A549 (cell line): ENCODE results near the gene PRR7. TPM values are rescaled to one million over a fixed set of nuclear protein-coding genes. Genes with fewer than 3 reads are reported as not detected.

Source experiments
- ATAC-seq, 2 experiments: fragments of 200-7000 bp in 1 of 2; fragments of >200 bp in 1 of 2; cut with Nextera tagmentation in 1 of 2; cut with Tn5 transposase in 1 of 2; 3 replicates each; pipeline versions ENCODE4 v1.8.0 to v1.9.1; 2018 to 2020; ENCODE audit warnings: mild to moderate bottlenecking in 1 of 2, moderate library complexity in 1 of 2
- CTCF ChIA-PET: fragments of 300-600 bp; sonication (Branson Sonifier 250); formaldehyde crosslinking; extraction: SDS; loops from one replicate; lab custom pipeline; 2021; ENCODE audit warnings: antibody characterized with exemption, inconsistent platforms; lab: Yijun Ruan, JAX
- POLR2A ChIA-PET: fragments of 350-600 bp; formaldehyde crosslinking; extraction: SDS; loops from one replicate; lab custom pipeline; 2021; ENCODE audit warnings: antibody characterized with exemption, inconsistent platforms; lab: Yijun Ruan, JAX
- DNase-seq, 2 experiments: peaks; one replicate each; pipeline versions ENCODE4 v3.0.0 to v3.0.0-alpha.2; 2011 to 2016; ENCODE audit warnings: low read depth in 1 of 2, low spot score in 1 of 2
- FAIRE-seq: peaks from 2 replicates; lab custom pipeline; 2011; peaks lifted over from hg19 to GRCh38; lab: Jason Lieb, UNC
- H3K27ac ChIP-seq, 2 experiments: fragments of >200 bp; sonication (Bioruptor Twin); formaldehyde crosslinking; 3 replicates each; pipeline ENCODE4 v1.5.1; 2016 to 2017
- H3K4me1 ChIP-seq: fragments of >200 bp; sonication (Bioruptor Twin); formaldehyde crosslinking; 3 replicates; pipeline ENCODE4 v1.6.1; 2016
- H3K4me2 ChIP-seq: fragments of >200 bp; sonication (Bioruptor Twin); formaldehyde crosslinking; 3 replicates; pipeline ENCODE4 v1.6.1; 2016
- H3K4me3 ChIP-seq: fragments of >200 bp; sonication (Bioruptor Twin); formaldehyde crosslinking; 3 replicates; pipeline ENCODE4 v1.5.1; 2016
- H3K9me3 ChIP-seq: fragments of >200 bp; sonication (Bioruptor Twin); formaldehyde crosslinking; 3 replicates; pipeline ENCODE4 v1.6.1; 2016
- ATOH8 ChIP-seq: fragments of 250-450 bp; sonication (Bioruptor Pico); IDR thresholded peaks from 2 replicates; pipeline ENCODE4 v1.5.0; 2020; ENCODE audit warnings: low read depth, mild to moderate bottlenecking, moderate library complexity
- CBX8 ChIP-seq: fragments of 200-600 bp; sonication (generic); IDR thresholded peaks from 2 replicates; pipeline ENCODE4 v1.6.1; 2016
- CHD2 ChIP-seq: fragments of 150-350 bp; IDR thresholded peaks from 2 replicates; pipeline ENCODE4 v1.6.1; 2014; ENCODE audit warnings: low read length; ENCODE audit not compliant: partially characterized antibody
- CTCF ChIP-seq: fragments of >200 bp; sonication (Bioruptor Twin); formaldehyde crosslinking; IDR thresholded peaks from 3 replicates; pipeline ENCODE4 v1.5.1; 2016
- E2F6 ChIP-seq: IDR thresholded peaks from 2 replicates; pipeline ENCODE4 v1.6.1; 2012; ENCODE audit warnings: low read depth, borderline replicate concordance
- FOSB ChIP-seq: fragments of 250-450 bp; sonication (Bioruptor Pico); IDR thresholded peaks from 2 replicates; pipeline ENCODE4 v1.5.0; 2020; ENCODE audit warnings: mild to moderate bottlenecking, moderate library complexity
- HMGXB4 ChIP-seq: fragments of 250-450 bp; sonication (Bioruptor Pico); IDR thresholded peaks from 2 replicates; pipeline ENCODE4 v1.5.0; 2021; ENCODE audit warnings: mild to moderate bottlenecking, moderate library complexity, borderline replicate concordance
- HOXB13 ChIP-seq: fragments of 250-450 bp; sonication (Bioruptor Pico); IDR thresholded peaks from 2 replicates; pipeline ENCODE4 v1.5.0; 2020; ENCODE audit warnings: low read depth, mild to moderate bottlenecking, moderate library complexity
- JUN ChIP-seq, 2 experiments: fragments of >200 bp; sonication (Bioruptor Twin); formaldehyde crosslinking; IDR thresholded peaks; 2 replicates in 1 of 2; 3 replicates in 1 of 2; pipeline ENCODE4 v1.6.1; 2016 to 2017
- KDM5A ChIP-seq: fragments of 200-600 bp; sonication (generic); IDR thresholded peaks from 2 replicates; pipeline ENCODE4 v1.6.1; 2016; ENCODE audit warnings: antibody characterized with exemption, mild to moderate bottlenecking
- MAFK ChIP-seq: fragments of 450-650 bp; IDR thresholded peaks from 2 replicates; pipeline ENCODE4 v1.6.1; 2014; ENCODE audit not compliant: partially characterized antibody
- MAX ChIP-seq: IDR thresholded peaks from 2 replicates; pipeline ENCODE4 v1.6.1; 2012
- NR3C1 ChIP-seq: fragments of >200 bp; sonication (Bioruptor Twin); formaldehyde crosslinking; IDR thresholded peaks from 3 replicates; pipeline ENCODE4 v1.6.1; 2017
- PBX3 ChIP-seq: IDR thresholded peaks from 2 replicates; pipeline ENCODE4 v1.6.1; 2012
- POLR2A ChIP-seq: IDR thresholded peaks from 2 replicates; pipeline ENCODE4 v1.6.1; 2012; ENCODE audit warnings: mild to moderate bottlenecking, low read length
- POLR2AphosphoS2 ChIP-seq: conservative IDR thresholded peaks from 2 replicates; pipeline ENCODE4 v1.6.1; 2012; ENCODE audit warnings: low read length, improper control_type of control experiment, inconsistent platforms
- RAD21 ChIP-seq, 2 experiments: fragments of >200 bp in 1 of 2; sonication (Bioruptor Twin) in 1 of 2; formaldehyde crosslinking in 1 of 2; IDR thresholded peaks in 1 of 2; conservative IDR thresholded peaks in 1 of 2; 2 replicates in 1 of 2; 3 replicates in 1 of 2; pipeline ENCODE4 v1.6.1; 2012 to 2018; ENCODE audit warnings: inconsistent platforms in 1 of 2
- RARB ChIP-seq: fragments of 250-450 bp; sonication (Bioruptor Pico); IDR thresholded peaks from 2 replicates; pipeline ENCODE4 v1.8.0; 2021; ENCODE audit warnings: mild to moderate bottlenecking, moderate library complexity
- RNF2 ChIP-seq: fragments of 200-600 bp; sonication (generic); IDR thresholded peaks from 2 replicates; pipeline ENCODE4 v1.6.1; 2016; ENCODE audit warnings: low read depth, mild to moderate bottlenecking, antibody characterized with exemption, moderate library complexity, borderline replicate concordance
- SMC3 ChIP-seq: fragments of >200 bp; sonication (Bioruptor Twin); formaldehyde crosslinking; IDR thresholded peaks from 3 replicates; pipeline ENCODE4 v1.6.1; 2018; ENCODE audit warnings: inconsistent platforms
- SREBF2 ChIP-seq: fragments of 450-650 bp; IDR thresholded peaks from 2 replicates; pipeline ENCODE4 v1.6.1; 2014; ENCODE audit warnings: mild to moderate bottlenecking, moderate library complexity
- TFCP2L1 ChIP-seq: fragments of 250-450 bp; sonication (Bioruptor Pico); IDR thresholded peaks from 2 replicates; pipeline ENCODE4 v1.5.0; 2021; ENCODE audit warnings: mild to moderate bottlenecking
- TP53 ChIP-seq: fragments of 250-450 bp; sonication (Bioruptor Pico); IDR thresholded peaks from 2 replicates; pipeline ENCODE4 v1.5.0; 2021; ENCODE audit warnings: mild to moderate bottlenecking, moderate library complexity
- WGBS: methylation state at CpG from one replicate; pipeline ENCODE4 v1.1.6; 2017; ENCODE audit errors: missing lambda C conversion rate; 5-methylcytosine and 5-hydroxymethylcytosine counted together
- polyA plus RNA-seq, 4 experiments: library from polyadenylated mRNA; depleted of rRNA in 3 of 4; stranded (reverse); fragments of >200 nt; fragmentation: RNase III in 1 of 4; extraction: RNeasy Plus Mini Kit Qiagen cat#74134 plus additional on column Dnase treatment in 1 of 4; gene quantifications; 2 replicates in 3 of 4; 3 replicates in 1 of 4; pipeline ENCODE4 v1.2.3, GENCODE V29; 2011 to 2017

The PRR7 gene
- polyA plus RNA-seq, 2 of the 4 experiments (the other 2 are of a cell fraction), result 2.2 to 11.0 TPM

GRCh38 chr5:177455661-177456590, 9.3 kb downstream of the PRR7 start:
- ChIA-PET CTCF (interaction anchor here (0.6 to 25.5 kb wide), 24 partner anchors 14 to 1094 kb away, joined by 3 to 871 read pairs (median 5); partner anchors contain the start of genes DBN1, F12, GRK6 and MXD3), POLR2A (interaction anchor here (1.1 to 4.0 kb wide), 4 partner anchors 29 to 53 kb away, joined by 4 to 35 read pairs (median 6); partner anchors contain the start of genes GRK6 and PDLIM7)
- 2% methylated on average over 32 of the region's 76 CpGs for WGBS
- no peak for FAIRE-seq
- DNase-seq, result peak; percentile 94 to 96
- H3K4me1 ChIP-seq, result peaks cover 10% of the 10 kb centered on the region
- peak overlapping the region; percentile 71 to 86 for H3K27ac ChIP-seq
- H3K9me3 ChIP-seq, result no peaks in the 10 kb centered on the region
- TF ChIP-seq CBX8 (no peak), E2F6 (no peak), RARB (CRISPR knock-in tag) (peak; percentile 20; the same call in 1 of the 2 replicates), KDM5A (no peak), RAD21 (conservative IDR thresholded peaks at IDR 0.05 in 1 of 2, IDR thresholded peaks at IDR 0.05 in 1 of 2) (peak; percentile 52 to 61), NR3C1 (no peak), POLR2A (no peak; the same call in 1 of the 2 replicates), TFCP2L1 (CRISPR knock-in tag) (peak; percentile 79), MAFK (no peak), JUN (IDR thresholded peaks at IDR 0.05) (peak; percentile 41 to 44; a peak in 3 of 5 replicates), POLR2AphosphoS2 (0 out of 2 replicates have a peak, but pooled peaks have one; percentile 33), HOXB13 (CRISPR knock-in tag) (no peak), CHD2 (no peak), FOSB (CRISPR knock-in tag) (no peak), ATOH8 (CRISPR knock-in tag) (no peak), SMC3 (peak; percentile 74), PBX3 (peak; percentile 66), TP53 (peak; percentile 48; the same call in 1 of the 2 replicates), RNF2 (peak; percentile 71; the same call in 1 of the 2 replicates), HMGXB4 (CRISPR knock-in tag) (no peak), MAX (peak; percentile 32; the same call in 1 of the 2 replicates), SREBF2 (no peak), CTCF (peak; percentile 96)
- TF ChIP-seq, all 56 proteins: peak for 11
- ATAC-seq, result peak; percentile 26 to 67
- Histone ChIP-seq H3K4me2 (peak overlapping the region; percentile 96), H3K4me3 (peak overlapping the region; percentile 61)
